Trophoblast cell (in vitro differentiated cells and primary cell): Measurements from ENCODE around the gene ACOX1.

Experiments
- DNase-seq, 2 donors: peaks; one replicate each; pipeline ENCODE4 v3.0.0-alpha.2; 2016
- H2AFZ ChIP-seq: 2 replicates; pipeline ENCODE4 v1.6.1; 2013; ENCODE audit warnings: low read length, moderate library complexity, mild to moderate bottlenecking; ENCODE audit not compliant: insufficient read depth, poor library complexity
- H2AK5ac ChIP-seq: 2 replicates; pipeline ENCODE4 v1.6.1; 2013; ENCODE audit warnings: mild to moderate bottlenecking, low read length
- H2BK120ac ChIP-seq: 2 replicates; pipeline ENCODE4 v1.6.1; 2013; ENCODE audit warnings: low read length, mild to moderate bottlenecking, moderate library complexity; ENCODE audit not compliant: insufficient read depth, poor library complexity
- H2BK12ac ChIP-seq: 2 replicates; pipeline ENCODE4 v1.6.1; 2013; ENCODE audit warnings: mild to moderate bottlenecking, low read length, moderate library complexity
- H2BK5ac ChIP-seq: 2 replicates; pipeline ENCODE4 v1.6.1; 2013; ENCODE audit warnings: low read length, low read depth, moderate library complexity, mild to moderate bottlenecking; ENCODE audit not compliant: poor library complexity
- H3K14ac ChIP-seq: 2 replicates; pipeline ENCODE4 v1.6.1; 2013; ENCODE audit warnings: mild to moderate bottlenecking, low read length
- H3K18ac ChIP-seq: 2 replicates; pipeline ENCODE4 v1.6.1; 2013; ENCODE audit warnings: mild to moderate bottlenecking, low read length
- H3K23ac ChIP-seq: 2 replicates; pipeline ENCODE4 v1.6.1; 2013; ENCODE audit warnings: low read length
- H3K27ac ChIP-seq: 2 replicates; pipeline ENCODE4 v1.5.1; 2013; ENCODE audit warnings: low read depth, mild to moderate bottlenecking, inconsistent platforms, low read length, moderate library complexity
- H3K27me3 ChIP-seq: 2 replicates; pipeline ENCODE4 v1.6.1; 2013; ENCODE audit warnings: inconsistent platforms, mild to moderate bottlenecking, low read length, moderate library complexity; ENCODE audit not compliant: insufficient read depth
- H3K36me3 ChIP-seq, 2 experiments: 1 replicate in 1 of 2; 2 replicates in 1 of 2; pipeline ENCODE4 v1.6.1; 2013; ENCODE audit warnings: low read length in 2 of 2, mild to moderate bottlenecking in 2 of 2, moderate library complexity in 1 of 2; ENCODE audit not compliant: insufficient read depth in 2 of 2, control insufficient read depth in 1 of 2
- H3K4ac ChIP-seq: 2 replicates; pipeline ENCODE4 v1.6.1; 2013; ENCODE audit warnings: low read depth, mild to moderate bottlenecking, low read length, moderate library complexity
- H3K4me1 ChIP-seq, 2 experiments: 1 replicate in 1 of 2; 2 replicates in 1 of 2; pipeline ENCODE4 v1.6.1; 2013; ENCODE audit warnings: low read length in 2 of 2, mild to moderate bottlenecking in 2 of 2, moderate library complexity in 1 of 2; ENCODE audit not compliant: insufficient read depth in 2 of 2, control insufficient read depth in 1 of 2
- H3K4me2 ChIP-seq: 2 replicates; pipeline ENCODE4 v1.6.1; 2013; ENCODE audit warnings: inconsistent platforms, mild to moderate bottlenecking, low read length, moderate library complexity
- H3K4me3 ChIP-seq: 2 replicates; pipeline ENCODE4 v1.5.1; 2013; ENCODE audit warnings: mild to moderate bottlenecking, low read depth, low read length, inconsistent platforms
- H3K79me1 ChIP-seq: one replicate; pipeline ENCODE4 v1.6.1; 2013; ENCODE audit warnings: low read length
- H3K79me2 ChIP-seq: 2 replicates; pipeline ENCODE4 v1.6.1; 2013; ENCODE audit warnings: low read length, mild to moderate bottlenecking; ENCODE audit not compliant: control insufficient read depth, insufficient read depth, poor library complexity
- H3K9ac ChIP-seq: 2 replicates; pipeline ENCODE4 v1.6.1; 2013; ENCODE audit warnings: mild to moderate bottlenecking, low read length
- H3K9me3 ChIP-seq: 2 replicates; pipeline ENCODE4 v1.6.1; 2013; ENCODE audit warnings: low read depth, mild to moderate bottlenecking, control low read depth, inconsistent platforms, low read length; ENCODE audit not compliant: insufficient read depth
- H4K12ac ChIP-seq: 2 replicates; pipeline ENCODE4 v1.6.1; 2013; ENCODE audit warnings: low read depth, mild to moderate bottlenecking, low read length, moderate library complexity
- H4K8ac ChIP-seq: 2 replicates; pipeline ENCODE4 v1.6.1; 2013; ENCODE audit warnings: low read depth, mild to moderate bottlenecking, low read length, moderate library complexity
- H4K91ac ChIP-seq: one replicate; pipeline ENCODE4 v1.6.1; 2013; ENCODE audit warnings: low read depth, mild to moderate bottlenecking, low read length, moderate library complexity
- WGBS: extraction: QIAGEN DNeasy Blood & Tissue Kit; methylation state at CpG from one replicate; pipeline ENCODE4 v1.1.7; 2013; ENCODE audit warnings: missing lambda C conversion rate; ENCODE audit not compliant: insufficient read length, insufficient coverage; ENCODE audit errors: extremely low coverage; 5-methylcytosine and 5-hydroxymethylcytosine counted together

The ACOX1 gene

GRCh38 chr17:75998327-75998795, 19.4 kb upstream of the ACOX1 start:
- peak overlapping the region; percentile 33 for H3K18ac ChIP-seq
- H3K36me3 ChIP-seq = peaks cover 17 to 22% of the 10 kb centered on the region in 2 experiments
- H4K91ac ChIP-seq = peak overlapping the region; percentile 45
- WGBS = no CpG with 5 or more reads among the region's 9 CpGs
- H3K23ac ChIP-seq = no peak overlapping the region
- H3K79me2 ChIP-seq = peaks cover 2% of the 10 kb centered on the region
- H4K8ac ChIP-seq = peak overlapping the region; percentile 39
- no peak overlapping the region for H2AK5ac ChIP-seq
- no peak overlapping the region for H3K4me3 ChIP-seq
- H4K12ac ChIP-seq = no peak overlapping the region
- peaks cover 7% of the 10 kb centered on the region for H3K9me3 ChIP-seq
- peak overlapping the region; percentile 18 for H2BK5ac ChIP-seq
- peaks cover 19 to 21% of the 10 kb centered on the region in 2 experiments for H3K4me1 ChIP-seq
- H3K27me3 ChIP-seq = no peaks in the 10 kb centered on the region
- peak overlapping the region; percentile 41 for H2BK120ac ChIP-seq
- no peak overlapping the region for H3K4ac ChIP-seq
- H3K9ac ChIP-seq = no peak overlapping the region
- H2AFZ ChIP-seq = no peak overlapping the region
- H2BK12ac ChIP-seq = peak overlapping the region; percentile 74
- H3K4me2 ChIP-seq = no peak overlapping the region
- DNase-seq = peak; percentile 96 to 100
- peak overlapping the region; percentile 35 for H3K14ac ChIP-seq
- H3K27ac ChIP-seq = peak overlapping the region; percentile 59
- peaks cover 11% of the 10 kb centered on the region for H3K79me1 ChIP-seq

GRCh38 chr17:75996665-75997590, 18.0 kb upstream of the ACOX1 start:
- no CpG with 5 or more reads among the region's 18 CpGs for WGBS

GRCh38 chr17:75995385-75995925, 16.5 kb upstream of the ACOX1 start:
- WGBS = no CpG with 5 or more reads among the region's 7 CpGs

More at GRCh38 chr17:75996665-75997590, 18.0 kb upstream of the ACOX1 start:
- H4K91ac ChIP-seq = peak overlapping the region; percentile 78
- H3K4me1 ChIP-seq = peaks cover 19 to 21% of the 10 kb centered on the region in 2 experiments
- H3K18ac ChIP-seq = peak overlapping the region; percentile 45
- H3K79me2 ChIP-seq = peaks cover 2% of the 10 kb centered on the region
- H3K36me3 ChIP-seq = peaks cover 11 to 16% of the 10 kb centered on the region in 2 experiments
- peak overlapping the region; percentile 59 for H3K14ac ChIP-seq
- DNase-seq = peak; percentile 91 to 95
- no peak overlapping the region for H3K4ac ChIP-seq
- peak overlapping the region; percentile 61 for H2BK120ac ChIP-seq
- H2BK12ac ChIP-seq = peak overlapping the region; percentile 10
- no peak overlapping the region for H3K23ac ChIP-seq
- no peak overlapping the region for H4K12ac ChIP-seq
- H3K9me3 ChIP-seq = peaks cover 6% of the 10 kb centered on the region
- peak overlapping the region; percentile 55 for H4K8ac ChIP-seq
- H3K79me1 ChIP-seq = peaks cover 11% of the 10 kb centered on the region
- peak overlapping the region; percentile 85 for H2AK5ac ChIP-seq
- no peaks in the 10 kb centered on the region for H3K27me3 ChIP-seq
- no peak overlapping the region for H3K4me3 ChIP-seq
- H3K4me2 ChIP-seq = peak overlapping the region; percentile 18
- no peak overlapping the region for H3K9ac ChIP-seq
- H2BK5ac ChIP-seq = peak overlapping the region; percentile 58
- peak overlapping the region; percentile 74 for H3K27ac ChIP-seq
- H2AFZ ChIP-seq = peak overlapping the region; percentile 43

GRCh38 chr17:75994802-75995370, 15.9 kb upstream of the ACOX1 start:
- H3K27me3 ChIP-seq = no peaks in the 10 kb centered on the region
- peaks cover 2% of the 10 kb centered on the region for H3K79me2 ChIP-seq
- no peak overlapping the region for H3K4ac ChIP-seq
- peaks cover 11% of the 10 kb centered on the region for H3K79me1 ChIP-seq
- H2AK5ac ChIP-seq = no peak overlapping the region
- H3K18ac ChIP-seq = no peak overlapping the region
- no peak overlapping the region for H3K4me2 ChIP-seq
- H3K27ac ChIP-seq = no peak overlapping the region
- no CpG with 5 or more reads among the region's 5 CpGs for WGBS
- no peak overlapping the region for H3K9ac ChIP-seq
- no peak overlapping the region for H2AFZ ChIP-seq
- H2BK5ac ChIP-seq = no peak overlapping the region
- H4K8ac ChIP-seq = no peak overlapping the region
- H2BK12ac ChIP-seq = no peak overlapping the region
- no peak overlapping the region for H3K4me3 ChIP-seq
- peaks cover 14 to 16% of the 10 kb centered on the region in 2 experiments for H3K36me3 ChIP-seq
- no peak overlapping the region for H3K23ac ChIP-seq
- H4K12ac ChIP-seq = no peak overlapping the region
- H2BK120ac ChIP-seq = no peak overlapping the region
- peaks cover 15 to 17% of the 10 kb centered on the region in 2 experiments for H3K4me1 ChIP-seq
- no peak for DNase-seq
- H3K14ac ChIP-seq = no peak overlapping the region
- peaks cover 3% of the 10 kb centered on the region for H3K9me3 ChIP-seq
- H4K91ac ChIP-seq = no peak overlapping the region

More at GRCh38 chr17:75995385-75995925, 16.5 kb upstream of the ACOX1 start:
- no peak overlapping the region for H3K18ac ChIP-seq
- H3K27ac ChIP-seq = no peak overlapping the region
- H3K14ac ChIP-seq = no peak overlapping the region
- H3K79me2 ChIP-seq = peaks cover 2% of the 10 kb centered on the region
- H3K27me3 ChIP-seq = no peaks in the 10 kb centered on the region
- H4K91ac ChIP-seq = no peak overlapping the region
- no peak overlapping the region for H4K8ac ChIP-seq
- H3K4me2 ChIP-seq = no peak overlapping the region
- H4K12ac ChIP-seq = no peak overlapping the region
- no peak for DNase-seq
- no peak overlapping the region for H2BK12ac ChIP-seq
- peaks cover 11% of the 10 kb centered on the region for H3K79me1 ChIP-seq
- no peak overlapping the region for H3K4ac ChIP-seq
- H2AK5ac ChIP-seq = no peak overlapping the region
- no peak overlapping the region for H3K23ac ChIP-seq
- H2AFZ ChIP-seq = no peak overlapping the region
- peaks cover 19 to 21% of the 10 kb centered on the region in 2 experiments for H3K4me1 ChIP-seq
- H2BK120ac ChIP-seq = no peak overlapping the region
- H3K9ac ChIP-seq = no peak overlapping the region
- no peak overlapping the region for H3K4me3 ChIP-seq
- peaks cover 5% of the 10 kb centered on the region for H3K9me3 ChIP-seq
- H2BK5ac ChIP-seq = no peak overlapping the region
- peaks cover 13 to 14% of the 10 kb centered on the region in 2 experiments for H3K36me3 ChIP-seq
